Peyer's patch (tissue), 4 donors: ENCODE results near the gene NSRP1. TPM values are rescaled to one million over a fixed set of nuclear protein-coding genes. Genes with fewer than 3 reads are reported as not detected.
A peak's percentile ranks its signal among the peaks of the same experiment; 100 is the strongest.

ENCODE experiments used
- DNase-seq, 3 donors: peaks; one replicate each; pipeline ENCODE4 v3.0.0-alpha.2; 2017 to 2019
- H3K27ac ChIP-seq, 4 donors: fragments of 200-600 bp; sonication (generic); one replicate each; pipeline ENCODE4 v1.5.1; 2016 to 2019
- H3K27me3 ChIP-seq, 2 donors: fragments of 200-600 bp; sonication (generic); one replicate each; pipeline ENCODE4 v1.5.1; 2019
- H3K36me3 ChIP-seq, 3 donors: fragments of 200-600 bp; sonication (generic); one replicate each; pipeline ENCODE4 v1.5.1; 2016 to 2019
- H3K4me1 ChIP-seq, 4 donors: fragments of 200-600 bp; sonication (generic); one replicate each; pipeline ENCODE4 v1.5.1; 2016 to 2019
- H3K4me3 ChIP-seq, 4 donors: fragments of 200-600 bp; sonication (generic); 1 replicate in 3 of 4; 2 replicates in 1 of 4; pipeline ENCODE4 v1.5.1; 2016 to 2019; ENCODE audit warnings: mild to moderate bottlenecking in 1 of 4
- H3K9me3 ChIP-seq, 4 donors: fragments of 200-600 bp; sonication (generic); one replicate each; pipeline ENCODE4 v1.5.1; 2016 to 2019; ENCODE audit warnings: mild to moderate bottlenecking in 1 of 4
- POLR2A ChIP-seq, 2 donors: fragments of 450-650 bp; IDR thresholded peaks; one replicate each; pipeline ENCODE4 v1.5.1; 2017; ENCODE audit warnings: antibody characterized with exemption in 2 of 2, mild to moderate bottlenecking in 2 of 2, moderate library complexity in 2 of 2
- small RNA-seq, 2 donors: library from RNA; depleted of rRNA; stranded (forward); fragments of <200 nt; gene quantifications; one replicate each; pipeline ENCODE3, GENCODE V24; 2016
- total RNA-seq, 4 donors: library from RNA; depleted of rRNA; stranded (reverse); fragments of >200 nt; gene quantifications; one replicate each; pipeline ENCODE4 v1.1.0, GENCODE V29; 2016
- TF ChIP-seq, protein P1 (sequence below), 6 experiments: fragments of 450-650 bp in 4 of 6; fragments of 200-600 bp in 2 of 6; sonication (generic) in 1 of 6; IDR thresholded peaks; one replicate each; pipeline ENCODE4 v1.5.1; 2017 to 2019; ENCODE audit warnings: antibody characterized with exemption in 6 of 6, mild to moderate bottlenecking in 3 of 6, moderate library complexity in 1 of 6

Gene NSRP1
- total RNA-seq, 4 donors from 2014 or later = 16.5 to 134 (median 30.6) TPM

- no peaks in the 10 kb centered on the region for H3K27me3 ChIP-seq
- peaks cover 0 to 29% (median 8%) of the 10 kb centered on the region in 4 donors for H3K4me1 ChIP-seq
- no peak overlapping the region for H3K4me3 ChIP-seq
- no peaks in the 10 kb centered on the region for H3K36me3 ChIP-seq
- H3K9me3 ChIP-seq = no peaks in the 10 kb centered on the region
- H3K27ac ChIP-seq = no peak overlapping the region
- TF ChIP-seq POLR2A (IDR thresholded peaks at IDR 0.05) = no peak
- TF ChIP-seq, protein P1, sequence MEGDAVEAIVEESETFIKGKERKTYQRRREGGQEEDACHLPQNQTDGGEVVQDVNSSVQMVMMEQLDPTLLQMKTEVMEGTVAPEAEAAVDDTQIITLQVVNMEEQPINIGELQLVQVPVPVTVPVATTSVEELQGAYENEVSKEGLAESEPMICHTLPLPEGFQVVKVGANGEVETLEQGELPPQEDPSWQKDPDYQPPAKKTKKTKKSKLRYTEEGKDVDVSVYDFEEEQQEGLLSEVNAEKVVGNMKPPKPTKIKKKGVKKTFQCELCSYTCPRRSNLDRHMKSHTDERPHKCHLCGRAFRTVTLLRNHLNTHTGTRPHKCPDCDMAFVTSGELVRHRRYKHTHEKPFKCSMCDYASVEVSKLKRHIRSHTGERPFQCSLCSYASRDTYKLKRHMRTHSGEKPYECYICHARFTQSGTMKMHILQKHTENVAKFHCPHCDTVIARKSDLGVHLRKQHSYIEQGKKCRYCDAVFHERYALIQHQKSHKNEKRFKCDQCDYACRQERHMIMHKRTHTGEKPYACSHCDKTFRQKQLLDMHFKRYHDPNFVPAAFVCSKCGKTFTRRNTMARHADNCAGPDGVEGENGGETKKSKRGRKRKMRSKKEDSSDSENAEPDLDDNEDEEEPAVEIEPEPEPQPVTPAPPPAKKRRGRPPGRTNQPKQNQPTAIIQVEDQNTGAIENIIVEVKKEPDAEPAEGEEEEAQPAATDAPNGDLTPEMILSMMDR (IDR thresholded peaks at IDR 0.05) = no peak
- DNase-seq = no peak
These were observed 116.3 kb downstream of the NSRP1 start for GRCh38 chr17:30232824-30233427.

DNA sequence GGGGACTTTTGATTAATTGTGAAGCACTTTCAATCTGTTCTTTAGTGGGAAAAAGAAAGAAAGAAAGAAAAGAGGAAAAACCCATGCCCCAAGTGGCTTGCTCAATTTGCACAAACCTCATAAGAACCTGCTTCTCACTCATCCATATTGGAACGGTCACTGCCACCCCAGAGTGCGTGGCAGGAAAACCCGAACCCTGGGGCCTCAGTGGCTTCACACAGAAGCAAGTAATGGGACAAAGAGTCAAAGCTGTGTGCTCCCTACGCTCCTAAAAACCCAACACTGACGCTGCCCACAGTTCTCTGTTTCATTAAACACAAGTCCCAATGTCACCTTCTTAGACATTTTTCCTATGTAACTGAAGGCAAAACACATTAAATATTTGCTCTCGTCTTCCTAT, 117.7 kb downstream of the NSRP1 start:
- DNase-seq = no peak
- peaks cover 0 to 18% (median 8%) of the 10 kb centered on the region in 4 donors for H3K4me1 ChIP-seq
- H3K27ac ChIP-seq = no peak overlapping the region
- no peaks in the 10 kb centered on the region for H3K36me3 ChIP-seq
- TF ChIP-seq POLR2A (IDR thresholded peaks at IDR 0.05) = no peak
- TF ChIP-seq, protein P1 (IDR thresholded peaks at IDR 0.05) = no peak
- H3K9me3 ChIP-seq = no peaks in the 10 kb centered on the region
- no peaks in the 10 kb centered on the region for H3K27me3 ChIP-seq
- no peak overlapping the region for H3K4me3 ChIP-seq

DNA sequence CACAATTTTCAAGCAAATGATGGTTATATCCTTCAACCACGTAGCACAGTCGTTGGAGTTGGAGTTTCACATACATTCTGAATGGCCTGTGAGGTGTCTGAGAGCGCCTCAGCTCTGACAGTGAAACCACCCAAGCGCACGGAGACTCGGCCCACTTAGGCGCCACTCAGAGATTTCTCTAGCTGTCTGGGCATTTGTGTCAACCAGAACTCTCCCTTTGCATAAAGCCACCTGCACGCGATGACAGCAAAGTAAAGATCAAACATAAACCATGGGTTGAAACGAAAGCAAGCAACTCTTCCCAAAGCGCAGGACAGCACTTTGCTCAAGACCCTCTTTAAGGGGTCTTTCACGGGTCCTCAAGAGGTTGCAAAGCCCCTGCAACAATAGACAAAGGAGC, 118.3 kb downstream of the NSRP1 start:
- Histone ChIP-seq H3K36me3 (no peaks in the 10 kb centered on the region), H3K27ac (no peak overlapping the region), H3K4me3 (peak overlapping the region in 3 of 4 donors; percentile 35 to 53 (median 44)), H3K4me1 (peaks cover 0 to 18% (median 8%) of the 10 kb centered on the region in 4 donors), H3K27me3 (no peaks in the 10 kb centered on the region), H3K9me3 (no peaks in the 10 kb centered on the region)
- no peak for TF ChIP-seq POLR2A (IDR thresholded peaks at IDR 0.05)
- TF ChIP-seq, protein P1 (IDR thresholded peaks at IDR 0.05) = no peak
- DNase-seq = no peak

- Histone ChIP-seq H3K27me3 (no peaks in the 10 kb centered on the region), H3K4me1 (peaks cover 0 to 18% (median 8%) of the 10 kb centered on the region in 4 donors), H3K9me3 (no peaks in the 10 kb centered on the region), H3K36me3 (no peaks in the 10 kb centered on the region), H3K27ac (no peak within 1 kb of the TSS), H3K4me3 (peak within 1 kb of the TSS; percentile 10 to 53 (median 40))
- TF ChIP-seq, protein P1 (IDR thresholded peaks at IDR 0.05) = no peak
- no peak for TF ChIP-seq POLR2A (IDR thresholded peaks at IDR 0.05)
- DNase-seq = no peak
These were observed 119.0 kb downstream of the NSRP1 start, which contains the start of gene SLC6A4 for GRCh38 chr17:30235386-30236296. TSS of gene SLC6A4 (minus strand) at chr17:30235697. CDS start at chr17:30221958, 13,739 bp downstream.

Small RNA genes within 50 kb of the gene (small RNA-seq; reads per million reads assigned to genes)
- gene AC104984.5 = 0 reads per million in 2 donors

Other genes with a start within 250 kb of the NSRP1 start
- 100 to 1,000 TPM in 1 of 4 donors, 10 to 100 TPM in 3; 45.4 to 139 (median 58.2) TPM for gene SSH2, start 186.6 kb upstream of the NSRP1 start, total RNA-seq
- 1 to 10 TPM in 3 of 4 donors, under 1 TPM in 1; 0.53 to 5.8 (median 1.6) TPM for gene EFCAB5, start 175.2 kb upstream of the NSRP1 start, total RNA-seq
- gene SLC6A4, start 118.9 kb downstream of the NSRP1 start, total RNA-seq = 100 to 1,000 TPM in 2 of 4 donors, 10 to 100 TPM in 2; 10.7 to 156 (median 109) TPM
- 10 to 100 TPM; 19.4 to 49.5 (median 31.3) TPM for gene BLMH, start 175.1 kb downstream of the NSRP1 start, total RNA-seq
- gene TMIGD1, start 217.2 kb downstream of the NSRP1 start, total RNA-seq = 100 to 1,000 TPM in 3 of 4 donors, 1 to 10 TPM in 1; 5.0 to 684 (median 290) TPM